Measurements from ENCODE around the gene CACYBP. TPM values are rescaled to one million over a fixed set of nuclear protein-coding genes. Genes with fewer than 3 reads are reported as not detected.

The CACYBP gene
- total and polyA plus RNA-seq, 7 donors, result 41.3 to 107 (median 85.3) TPM

GRCh38 chr1:174966008-174966572, 33.7 kb upstream of the CACYBP start:
- Histone ChIP-seq H3K36me3 (no peaks in the 10 kb centered on the region), H3K9me3 (no peaks in the 10 kb centered on the region), H3K27ac (peak overlapping the region; percentile 70 to 81 (median 72)), H3K4me1 (peaks cover 0 to 39% (median 37%) of the 10 kb centered on the region in 4 donors), H3K4me3 (no peak overlapping the region), H3K27me3 (no peaks in the 10 kb centered on the region)
- 13 to 59% methylated on average over 1 of the region's 1 CpG for WGBS, 2 donors
- DNase-seq, result no peak
- no peak for TF ChIP-seq POLR2A (IDR thresholded peaks at IDR 0.05)
- no peak for TF ChIP-seq EP300 (IDR thresholded peaks at IDR 0.05)
- no peak for TF ChIP-seq CTCF (IDR thresholded peaks at IDR 0.05)
- no peak for TF ChIP-seq POLR2AphosphoS5 (IDR thresholded peaks at IDR 0.05)
- intact Hi-C loops (cut with DNase I), result no loop called here

- no peak overlapping the region for H3K4me3 ChIP-seq
- no peak for DNase-seq
- H3K36me3 ChIP-seq, result no peaks in the 10 kb centered on the region
- intact Hi-C loops (cut with DNase I), result no loop called here
- WGBS, 2 donors, result 12 to 52% methylated on average over 4 of the region's 4 CpGs
- peak overlapping the region in 2 of 4 donors; percentile 73 to 81 for H3K27ac ChIP-seq
- H3K9me3 ChIP-seq, result no peaks in the 10 kb centered on the region
- TF ChIP-seq CTCF (IDR thresholded peaks at IDR 0.05), result no peak
- TF ChIP-seq EP300 (IDR thresholded peaks at IDR 0.05), result no peak
- no peak for TF ChIP-seq POLR2A (IDR thresholded peaks at IDR 0.05)
- no peak for TF ChIP-seq POLR2AphosphoS5 (IDR thresholded peaks at IDR 0.05)
- H3K27me3 ChIP-seq, result no peaks in the 10 kb centered on the region
- H3K4me1 ChIP-seq, result peaks cover 0 to 37% (median 35%) of the 10 kb centered on the region in 4 donors
Measured at GRCh38 chr1:174967845-174968705, 31.7 kb upstream of the CACYBP start.

- no peak for DNase-seq
- H3K9me3 ChIP-seq, result no peaks in the 10 kb centered on the region
- no peaks in the 10 kb centered on the region for H3K36me3 ChIP-seq
- no peak overlapping the region for H3K27ac ChIP-seq
- H3K27me3 ChIP-seq, result no peaks in the 10 kb centered on the region
- intact Hi-C loops (cut with DNase I), result no loop called here
- no peak overlapping the region for H3K4me3 ChIP-seq
- TF ChIP-seq POLR2AphosphoS5 (IDR thresholded peaks at IDR 0.05), result no peak
- no peak for TF ChIP-seq CTCF (IDR thresholded peaks at IDR 0.05)
- no peak for TF ChIP-seq POLR2A (IDR thresholded peaks at IDR 0.05)
- no peak for TF ChIP-seq EP300 (IDR thresholded peaks at IDR 0.05)
- H3K4me1 ChIP-seq, result peaks cover 0 to 30% (median 28%) of the 10 kb centered on the region in 4 donors
- 49 to 71% methylated on average over 5 of the region's 5 CpGs for WGBS, 2 donors
Measured at GRCh38 chr1:174968750-174969244, 30.9 kb upstream of the CACYBP start.

GRCh38 chr1:174969977-174970376, 29.8 kb upstream of the CACYBP start:
- H3K9me3 ChIP-seq, result no peaks in the 10 kb centered on the region
- TF ChIP-seq EP300 (IDR thresholded peaks at IDR 0.05) (no peak), CTCF (IDR thresholded peaks at IDR 0.05) (no peak), POLR2A (IDR thresholded peaks at IDR 0.05) (no peak), POLR2AphosphoS5 (IDR thresholded peaks at IDR 0.05) (no peak)
- intact Hi-C loops (cut with DNase I), result no loop called here

More at GRCh38 chr1:174969977-174970376, 29.8 kb upstream of the CACYBP start:
- no peak overlapping the region for H3K4me3 ChIP-seq
- H3K4me1 ChIP-seq, result peaks cover 0 to 27% (median 19%) of the 10 kb centered on the region in 4 donors
- H3K36me3 ChIP-seq, result no peaks in the 10 kb centered on the region
- no peaks in the 10 kb centered on the region for H3K27me3 ChIP-seq
- 86 to 90% methylated on average over 1 of the region's 1 CpG for WGBS, 2 donors
- no peak for DNase-seq
- H3K27ac ChIP-seq, result no peak overlapping the region
